KOPT-K1 (cell line): ENCODE measurements around the gene PPARGC1A.

Experiments used
- H3K27ac ChIP-seq: fragments of 200-600 bp; sonication (generic); 2 replicates; pipeline ENCODE4 v1.5.1; 2016; ENCODE audit warnings: antibody characterized with exemption, mild to moderate bottlenecking, low read depth, low read length; ENCODE audit not compliant: poor library complexity, severe bottlenecking
- H3K36me3 ChIP-seq: fragments of 200-600 bp; sonication (generic); 2 replicates; pipeline ENCODE4 v1.5.1; 2017; ENCODE audit warnings: antibody characterized with exemption, mild to moderate bottlenecking, low read length, moderate library complexity; ENCODE audit not compliant: insufficient read depth
- H3K9me3 ChIP-seq: fragments of 200-600 bp; sonication (generic); 2 replicates; pipeline ENCODE4 v1.5.1; 2017; ENCODE audit warnings: antibody characterized with exemption, low read length, mild to moderate bottlenecking; ENCODE audit not compliant: insufficient read depth, poor library complexity, severe bottlenecking

The PPARGC1A gene

GRCh38 chr4:23811161-23811560 is 78.7 kb downstream of the PPARGC1A start:
- no peaks in the 10 kb centered on the region for H3K9me3 ChIP-seq
- H3K27ac ChIP-seq = no peak overlapping the region
- no peaks in the 10 kb centered on the region for H3K36me3 ChIP-seq

- H3K9me3 ChIP-seq = no peaks in the 10 kb centered on the region
- no peaks in the 10 kb centered on the region for H3K36me3 ChIP-seq
- H3K27ac ChIP-seq = no peak overlapping the region
Observed at GRCh38 chr4:23805450-23805851, 84.4 kb downstream of the PPARGC1A start.

GRCh38 chr4:23789762-23790161 is 100.1 kb downstream of the PPARGC1A start:
- H3K36me3 ChIP-seq = no peaks in the 10 kb centered on the region
- no peaks in the 10 kb centered on the region for H3K9me3 ChIP-seq
- H3K27ac ChIP-seq = no peak overlapping the region

GRCh38 chr4:23788460-23788859 is 101.4 kb downstream of the PPARGC1A start:
- no peak overlapping the region for H3K27ac ChIP-seq
- no peaks in the 10 kb centered on the region for H3K36me3 ChIP-seq
- H3K9me3 ChIP-seq = no peaks in the 10 kb centered on the region

GRCh38 chr4:23788027-23788426 is 101.8 kb downstream of the PPARGC1A start:
- Histone ChIP-seq H3K9me3 (no peaks in the 10 kb centered on the region), H3K36me3 (no peaks in the 10 kb centered on the region), H3K27ac (no peak overlapping the region)

GRCh38 chr4:23782778-23783437 is 106.9 kb downstream of the PPARGC1A start:
- Histone ChIP-seq H3K36me3 (no peaks in the 10 kb centered on the region), H3K27ac (no peak overlapping the region), H3K9me3 (no peaks in the 10 kb centered on the region)

GRCh38 chr4:23779839-23780238 is 110.0 kb downstream of the PPARGC1A start:
- Histone ChIP-seq H3K36me3 (no peaks in the 10 kb centered on the region), H3K27ac (no peak overlapping the region), H3K9me3 (no peaks in the 10 kb centered on the region)

GRCh38 chr4:23779422-23779821 is 110.4 kb downstream of the PPARGC1A start:
- Histone ChIP-seq H3K27ac (no peak overlapping the region), H3K36me3 (no peaks in the 10 kb centered on the region), H3K9me3 (no peaks in the 10 kb centered on the region)

GRCh38 chr4:23775694-23776093 is 114.2 kb downstream of the PPARGC1A start:
- Histone ChIP-seq H3K9me3 (no peaks in the 10 kb centered on the region), H3K27ac (no peak overlapping the region), H3K36me3 (no peaks in the 10 kb centered on the region)

GRCh38 chr4:23774909-23775308 is 114.9 kb downstream of the PPARGC1A start:
- Histone ChIP-seq H3K36me3 (no peaks in the 10 kb centered on the region), H3K9me3 (no peaks in the 10 kb centered on the region), H3K27ac (no peak overlapping the region)

- no peak overlapping the region for H3K27ac ChIP-seq
- no peaks in the 10 kb centered on the region for H3K9me3 ChIP-seq
- H3K36me3 ChIP-seq = no peaks in the 10 kb centered on the region
Observed at GRCh38 chr4:23773884-23774636, 115.8 kb downstream of the PPARGC1A start.

- no peak overlapping the region for H3K27ac ChIP-seq
- H3K36me3 ChIP-seq = no peaks in the 10 kb centered on the region
- H3K9me3 ChIP-seq = no peaks in the 10 kb centered on the region
Observed at GRCh38 chr4:23770011-23770410, 119.8 kb downstream of the PPARGC1A start.

GRCh38 chr4:23769406-23769805 is 120.4 kb downstream of the PPARGC1A start:
- Histone ChIP-seq H3K9me3 (no peaks in the 10 kb centered on the region), H3K27ac (no peak overlapping the region), H3K36me3 (no peaks in the 10 kb centered on the region)

GRCh38 chr4:23768541-23768940 is 121.3 kb downstream of the PPARGC1A start:
- no peaks in the 10 kb centered on the region for H3K9me3 ChIP-seq

GRCh38 chr4:23766344-23766743 is 123.5 kb downstream of the PPARGC1A start:
- no peaks in the 10 kb centered on the region for H3K9me3 ChIP-seq
- H3K27ac ChIP-seq = no peak overlapping the region
- no peaks in the 10 kb centered on the region for H3K36me3 ChIP-seq

More at GRCh38 chr4:23768541-23768940, 121.3 kb downstream of the PPARGC1A start:
- Histone ChIP-seq H3K36me3 (no peaks in the 10 kb centered on the region), H3K27ac (no peak overlapping the region)

GRCh38 chr4:23763559-23763958 is 126.3 kb downstream of the PPARGC1A start:
- no peaks in the 10 kb centered on the region for H3K9me3 ChIP-seq
- H3K27ac ChIP-seq = no peak overlapping the region

More at GRCh38 chr4:23763559-23763958, 126.3 kb downstream of the PPARGC1A start:
- no peaks in the 10 kb centered on the region for H3K36me3 ChIP-seq
